Measurements from ENCODE around the gene ATG16L2. TPM values are rescaled to one million over a fixed set of nuclear protein-coding genes. Genes with fewer than 3 reads are reported as not detected.

The ATG16L2 gene
- total and polyA plus RNA-seq, 9 of the 15 experiments (the other 6 are each of a cell fraction or from before 2014, with no cell fraction given) = 0.18 to 11.2 (median 6.2) TPM

- no peak for TF ChIP-seq ZNF407 (IDR thresholded peaks at IDR 0.05; ENCODE audit: low read depth)
- no peak for TF ChIP-seq ATF1 (CRISPR knock-in tag; IDR thresholded peaks at IDR 0.05)
- TF ChIP-seq ATF1 (tag; IDR thresholded peaks at IDR 0.05) = no peak
- TF ChIP-seq MAFK (IDR thresholded peaks at IDR 0.05; ENCODE audit: low read length) = no peak
- TF ChIP-seq ZNF398 (CRISPR knock-in tag; IDR thresholded peaks at IDR 0.05) = no peak
- TF ChIP-seq HINFP (tag; conservative IDR thresholded peaks at IDR 0.05; ENCODE audit: low read depth) = no peak
- no peak for TF ChIP-seq NR2F6 (CRISPR knock-in tag; IDR thresholded peaks at IDR 0.05)
- TF ChIP-seq BCLAF1 (IDR thresholded peaks at IDR 0.05; ENCODE audit: borderline replicate concordance in 1 of 2, control insufficient read depth in 1 of 2, low read depth in 2 of 2, low read length in 1 of 2) = no peak
- no peak for TF ChIP-seq MEIS2 (IDR thresholded peaks at IDR 0.05; ENCODE audit: partially characterized antibody)
These were observed 12.8 kb downstream of the ATG16L2 start (continued) for GRCh38 chr11:72826942-72827480.

Measured in K562 (cell line).